ENCODE results near the gene CLDN1. TPM values are rescaled to one million over a fixed set of nuclear protein-coding genes. Genes with fewer than 3 reads are reported as not detected.

CLDN1 gene
- total and polyA plus RNA-seq, 2 of the 13 experiments (the other 11 are each of a cell fraction or from before 2014, with no cell fraction given), result 42.7 to 51.6 TPM

DNA sequence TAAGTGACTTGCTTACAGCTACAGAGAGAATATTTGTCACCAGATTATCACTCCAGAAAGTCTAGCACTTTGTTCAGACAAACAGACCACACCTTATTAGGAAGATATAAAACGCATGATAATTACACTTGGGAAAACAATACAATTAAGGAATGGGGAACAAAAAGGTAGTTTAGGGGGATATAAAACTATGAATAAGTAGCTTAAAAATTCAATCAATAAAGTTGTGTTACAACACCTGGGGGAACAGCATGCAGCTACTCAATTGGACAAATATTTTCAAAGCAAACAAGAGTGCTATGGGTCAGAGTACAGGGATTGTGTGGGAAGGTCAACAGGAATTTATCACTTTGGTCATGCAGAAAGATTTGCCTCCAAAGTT is 15.1 kb downstream of the CLDN1 start (continued):
- peak; percentile 88; the same call in 1 of the 2 replicates for TF ChIP-seq FOSL1 (CRISPR knock-in tag; IDR thresholded peaks at IDR 0.05; ENCODE audit: borderline replicate concordance)
- no peak; the same call in 1 of the 2 replicates for TF ChIP-seq ZNF652 (CRISPR knock-in tag; IDR thresholded peaks at IDR 0.05; ENCODE audit: borderline replicate concordance, low read depth)
- TF ChIP-seq EZH2 (conservative IDR thresholded peaks at IDR 0.05; ENCODE audit: low read depth, low read length), result no peak
- TF ChIP-seq ZBTB4 (CRISPR knock-in tag; IDR thresholded peaks at IDR 0.05; ENCODE audit: borderline replicate concordance), result no peak
- TF ChIP-seq BHLHE40 (IDR thresholded peaks at IDR 0.05; ENCODE audit: low read length), result 0 out of 2 replicates have a peak, but pooled peaks have one; percentile 26
- TF ChIP-seq ZNF121 (CRISPR knock-in tag; IDR thresholded peaks at IDR 0.05), result no peak
- peak; percentile 87 for TF ChIP-seq KDM6A (CRISPR knock-in tag; IDR thresholded peaks at IDR 0.05; ENCODE audit: low read depth)
- TF ChIP-seq HOXA3 (CRISPR knock-in tag; IDR thresholded peaks at IDR 0.05), result no peak; the same call in 1 of the 2 replicates
- TF ChIP-seq SKI (IDR thresholded peaks at IDR 0.05; ENCODE audit: partially characterized antibody), result no peak
- TF ChIP-seq, protein P1, sequence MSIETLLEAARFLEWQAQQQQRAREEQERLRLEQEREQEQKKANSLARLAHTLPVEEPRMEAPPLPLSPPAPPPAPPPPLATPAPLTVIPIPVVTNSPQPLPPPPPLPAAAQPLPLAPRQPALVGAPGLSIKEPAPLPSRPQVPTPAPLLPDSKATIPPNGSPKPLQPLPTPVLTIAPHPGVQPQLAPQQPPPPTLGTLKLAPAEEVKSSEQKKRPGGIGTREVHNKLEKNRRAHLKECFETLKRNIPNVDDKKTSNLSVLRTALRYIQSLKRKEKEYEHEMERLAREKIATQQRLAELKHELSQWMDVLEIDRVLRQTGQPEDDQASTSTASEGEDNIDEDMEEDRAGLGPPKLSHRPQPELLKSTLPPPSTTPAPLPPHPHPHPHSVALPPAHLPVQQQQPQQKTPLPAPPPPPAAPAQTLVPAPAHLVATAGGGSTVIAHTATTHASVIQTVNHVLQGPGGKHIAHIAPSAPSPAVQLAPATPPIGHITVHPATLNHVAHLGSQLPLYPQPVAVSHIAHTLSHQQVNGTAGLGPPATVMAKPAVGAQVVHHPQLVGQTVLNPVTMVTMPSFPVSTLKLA (IDR thresholded peaks at IDR 0.05), result no peak
- no peak for TF ChIP-seq ZNF616 (CRISPR knock-in tag; IDR thresholded peaks at IDR 0.05; ENCODE audit: low read depth)
- no peak for TF ChIP-seq CENPX (CRISPR knock-in tag; IDR thresholded peaks at IDR 0.05)
- TF ChIP-seq, protein P2, sequence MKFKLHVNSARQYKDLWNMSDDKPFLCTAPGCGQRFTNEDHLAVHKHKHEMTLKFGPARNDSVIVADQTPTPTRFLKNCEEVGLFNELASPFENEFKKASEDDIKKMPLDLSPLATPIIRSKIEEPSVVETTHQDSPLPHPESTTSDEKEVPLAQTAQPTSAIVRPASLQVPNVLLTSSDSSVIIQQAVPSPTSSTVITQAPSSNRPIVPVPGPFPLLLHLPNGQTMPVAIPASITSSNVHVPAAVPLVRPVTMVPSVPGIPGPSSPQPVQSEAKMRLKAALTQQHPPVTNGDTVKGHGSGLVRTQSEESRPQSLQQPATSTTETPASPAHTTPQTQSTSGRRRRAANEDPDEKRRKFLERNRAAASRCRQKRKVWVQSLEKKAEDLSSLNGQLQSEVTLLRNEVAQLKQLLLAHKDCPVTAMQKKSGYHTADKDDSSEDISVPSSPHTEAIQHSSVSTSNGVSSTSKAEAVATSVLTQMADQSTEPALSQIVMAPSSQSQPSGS (CRISPR knock-in tag; IDR thresholded peaks at IDR 0.05), result peak; percentile 95
- TF ChIP-seq ELF4 (CRISPR knock-in tag; IDR thresholded peaks at IDR 0.05; ENCODE audit: borderline replicate concordance), result no peak
- TF ChIP-seq ZNF451 (CRISPR knock-in tag; IDR thresholded peaks at IDR 0.05), result no peak
- TF ChIP-seq SOX5 (CRISPR knock-in tag; IDR thresholded peaks at IDR 0.05; ENCODE audit: borderline replicate concordance), result peak; percentile 86; the same call in 1 of the 2 replicates
- peak; percentile 99 for TF ChIP-seq ZFP1 (CRISPR knock-in tag; IDR thresholded peaks at IDR 0.05)
- no peak for TF ChIP-seq ZNF776 (CRISPR knock-in tag; IDR thresholded peaks at IDR 0.05)
- TF ChIP-seq ZBTB7B (CRISPR knock-in tag; IDR thresholded peaks at IDR 0.05), result 0 out of 2 replicates have a peak, but pooled peaks have one; percentile 43
- peak; percentile 57; the same call in 1 of the 2 replicates for TF ChIP-seq SIX1 (CRISPR knock-in tag; IDR thresholded peaks at IDR 0.05; ENCODE audit: borderline replicate concordance)
- no peak for TF ChIP-seq TRIM22 (IDR thresholded peaks at IDR 0.05)
- no peak for TF ChIP-seq ZFP36L1 (CRISPR knock-in tag; IDR thresholded peaks at IDR 0.05)
- no peak for TF ChIP-seq GABPA (IDR thresholded peaks at IDR 0.05; ENCODE audit: low read depth, low read length)
- 0 out of 2 replicates have a peak, but pooled peaks have one; percentile 32 for TF ChIP-seq GABPA (CRISPR knock-in tag; IDR thresholded peaks at IDR 0.05; ENCODE audit: low read depth)
- TF ChIP-seq SNRNP70 (IDR thresholded peaks at IDR 0.05; ENCODE audit: low read depth, low read length), result no peak
- no peak for TF ChIP-seq SATB2 (CRISPR knock-in tag; IDR thresholded peaks at IDR 0.05)
- TF ChIP-seq PHF8 (CRISPR knock-in tag; IDR thresholded peaks at IDR 0.05), result no peak; the same call in 1 of the 2 replicates
